ENCODE measurements around the gene ABHD5.

ABHD5 gene

GRCh38 chr3:43773273-43774094 lies 82.7 kb downstream of the ABHD5 start:
- no peak overlapping the region for H3K4me3 ChIP-seq (ENCODE audit: low read depth, low read length)
- ChIA-PET POLR2A (no interaction called here), CTCF (interaction anchor here (1.1 kb wide), 1 partner anchor 37 kb away, joined by 3 read pairs; no protein-coding TSS in a partner anchor)
- no peak for TF ChIP-seq CTCF (IDR thresholded peaks at IDR 0.05; ENCODE audit: insufficient read depth, low read length, missing control alignments)
- no peak for DNase-seq (ENCODE audit: low read depth, low spot score)

- H3K4me3 ChIP-seq (ENCODE audit: low read depth, low read length) = no peak overlapping the region
- TF ChIP-seq CTCF (IDR thresholded peaks at IDR 0.05; ENCODE audit: insufficient read depth, low read length, missing control alignments) = no peak
- ChIA-PET POLR2A (no interaction called here), CTCF (interaction anchor here (1.1 to 1.5 kb wide), 4 partner anchors 8 to 81 kb away, joined by 3 to 4 read pairs (median 3); no protein-coding TSS in a partner anchor)
- DNase-seq (ENCODE audit: low read depth, low spot score) = no peak
Observed at GRCh38 chr3:43774799-43775198, 84.1 kb downstream of the ABHD5 start.

GRCh38 chr3:43776101-43776500 lies 85.4 kb downstream of the ABHD5 start:
- no peak for TF ChIP-seq CTCF (IDR thresholded peaks at IDR 0.05; ENCODE audit: insufficient read depth, low read length, missing control alignments)
- no peak for DNase-seq (ENCODE audit: low read depth, low spot score)
- H3K4me3 ChIP-seq (ENCODE audit: low read depth, low read length) = no peak overlapping the region
- POLR2A ChIA-PET = no interaction called here
- CTCF ChIA-PET = interaction anchor here (1.3 kb wide), 1 partner anchor 11 kb away, joined by 3 read pairs; no protein-coding TSS in a partner anchor

- TF ChIP-seq CTCF (IDR thresholded peaks at IDR 0.05; ENCODE audit: insufficient read depth, low read length, missing control alignments) = no peak
- no peak for DNase-seq (ENCODE audit: low read depth, low spot score)
- ChIA-PET POLR2A (no interaction called here), CTCF (interaction anchor here (4.0 kb wide), 1 partner anchor 11 kb away, joined by 24 read pairs; no protein-coding TSS in a partner anchor)
- H3K4me3 ChIP-seq (ENCODE audit: low read depth, low read length) = no peak overlapping the region
Observed at GRCh38 chr3:43779850-43780249, 89.1 kb downstream of the ABHD5 start.

GRCh38 chr3:43782541-43782940 lies 91.8 kb downstream of the ABHD5 start:
- ChIA-PET CTCF (interaction anchor here (1.5 to 2.4 kb wide), 2 partner anchors 14 to 16 kb away, joined by 5 to 12 read pairs; no protein-coding TSS in a partner anchor), POLR2A (no interaction called here)
- no peak overlapping the region for H3K4me3 ChIP-seq (ENCODE audit: low read depth, low read length)
- no peak for DNase-seq (ENCODE audit: low read depth, low spot score)
- no peak for TF ChIP-seq CTCF (IDR thresholded peaks at IDR 0.05; ENCODE audit: insufficient read depth, low read length, missing control alignments)
